CD4-positive, alpha-beta T cell treated with Interleukin-6 at 100 ng/mL for 8 hours (primary cell): Measurements from ENCODE around the gene TMEM98.
"Not testable (repeated sequence)": the region's sequence is repeated elsewhere in the genome, so short reads cannot be mapped to it uniquely, and the experiment has no call there.

Experiments
- DNase-seq: peaks from one replicate; pipeline ENCODE4 v3.0.0-alpha.2; 2020; ENCODE audit warnings: mixed read lengths, low spot score

Gene TMEM98

DNA sequence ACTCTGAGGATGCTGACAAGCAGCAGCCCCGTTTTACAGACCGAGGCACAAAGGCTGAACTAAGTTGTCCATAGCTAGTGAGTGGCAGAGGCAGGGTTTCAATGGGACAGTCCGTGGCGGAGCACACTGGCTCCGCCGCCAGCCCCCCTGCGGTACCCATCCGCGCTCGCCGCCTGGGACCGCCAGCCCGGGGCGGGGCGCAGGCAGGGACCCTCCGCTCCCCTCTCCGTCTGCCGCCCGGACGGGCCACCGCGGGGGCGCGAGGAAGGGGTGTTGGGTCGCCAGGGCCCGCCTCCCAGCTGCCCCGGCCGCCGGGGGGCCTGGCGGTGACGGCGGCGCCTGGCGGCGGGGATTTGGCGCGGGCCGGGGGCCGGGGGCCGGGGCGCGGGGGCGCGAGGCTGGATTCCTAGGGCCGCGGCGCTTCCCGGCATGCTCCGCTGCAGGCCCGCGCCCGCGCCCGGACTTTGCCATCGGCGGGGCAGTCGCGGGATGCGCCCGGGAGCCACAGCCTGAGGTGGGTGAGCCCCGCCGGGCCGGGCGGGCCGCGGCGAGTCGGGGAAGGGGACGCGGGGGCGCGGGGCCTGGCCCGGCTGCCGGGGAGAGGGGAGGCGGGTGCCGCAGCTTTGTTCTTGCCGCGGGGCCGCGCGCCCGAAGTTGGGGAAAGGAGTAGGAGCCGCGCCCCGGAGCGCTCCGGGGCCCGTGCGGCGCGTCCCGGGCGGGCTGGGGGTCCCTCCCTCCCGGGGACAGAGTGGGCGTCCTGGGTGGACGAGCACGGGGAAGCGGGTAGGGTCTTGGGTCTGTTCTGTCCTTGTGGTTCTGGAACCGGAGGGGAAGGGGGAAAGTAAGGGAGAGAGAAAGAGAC is at the start of gene TMEM98:
TSS of gene TMEM98 (plus strand) at position 430 of the 862 bp plus-strand sequence. CDS start 3,376 bp downstream, outside the sequence.
- DNase-seq = no peak

GRCh38 chr17:32878211-32878610 is 49.7 kb upstream of the TMEM98 start:
- DNase-seq = no peak

- no peak for DNase-seq
Measured at GRCh38 chr17:32879134-32879533, 48.8 kb upstream of the TMEM98 start.

DNA sequence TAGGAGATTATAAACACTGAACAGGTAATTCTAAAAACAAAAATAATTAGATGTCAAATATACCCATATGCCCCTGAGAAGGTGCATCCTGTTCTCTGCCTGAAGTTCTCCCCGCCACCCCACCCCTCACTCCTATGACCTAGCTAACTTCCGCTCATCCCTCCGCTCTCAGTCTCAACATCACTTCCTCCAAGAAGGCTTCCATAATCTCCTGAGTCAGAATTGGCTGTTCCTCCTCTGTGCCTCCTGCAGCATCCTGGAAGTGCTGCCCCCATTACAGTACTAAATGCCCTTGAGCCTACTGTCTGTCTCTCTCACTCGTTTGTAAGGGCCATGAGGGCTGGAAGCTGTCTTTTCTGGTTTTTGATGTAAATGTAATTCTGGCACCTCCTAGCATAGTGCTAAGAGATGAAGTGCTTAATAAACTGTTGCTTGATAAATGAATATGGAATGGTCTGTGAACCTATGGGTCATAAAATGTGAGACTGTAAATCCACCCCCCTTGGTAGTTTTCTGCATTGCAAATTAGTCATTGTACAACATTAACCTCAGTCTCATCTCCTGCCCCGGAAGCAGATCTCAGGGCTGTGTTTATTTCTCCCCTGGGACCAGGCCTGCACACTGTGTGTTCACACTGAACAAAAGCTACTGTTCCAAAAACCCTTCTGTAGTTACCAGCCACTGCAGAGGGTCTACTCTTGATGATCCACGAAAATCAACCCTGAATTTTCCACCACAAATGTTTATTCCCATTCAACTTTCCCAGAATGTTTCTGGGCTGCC is 47.1 kb upstream of the TMEM98 start:
- DNase-seq = no peak

- DNase-seq = no peak
Measured at GRCh38 chr17:32882029-32882428, 45.9 kb upstream of the TMEM98 start.

DNA sequence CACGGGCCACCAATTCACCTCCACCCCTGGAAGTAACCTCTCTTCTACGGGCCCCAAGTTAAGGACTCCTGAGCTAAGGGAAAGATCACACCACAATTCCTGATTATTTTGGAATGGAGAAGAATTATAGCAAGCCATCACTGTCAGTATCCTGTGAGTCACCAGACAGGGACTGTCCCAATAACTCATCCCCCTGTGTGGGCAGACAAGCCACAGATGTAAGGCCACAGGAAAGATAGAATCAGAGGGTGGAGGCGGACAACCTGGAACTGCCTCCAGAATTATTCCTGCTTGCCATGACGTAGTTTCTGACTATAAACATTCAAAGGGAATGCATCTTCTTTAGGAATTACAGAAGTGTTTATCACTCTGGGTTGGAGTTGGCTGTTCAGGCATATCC is 45.2 kb upstream of the TMEM98 start:
- no peak for DNase-seq

- DNase-seq = not testable (repeated sequence)
Measured at GRCh38 chr17:32886951-32887350, 41.0 kb upstream of the TMEM98 start.

- not testable (repeated sequence) for DNase-seq
Measured at GRCh38 chr17:32887410-32887809, 40.5 kb upstream of the TMEM98 start.

DNA sequence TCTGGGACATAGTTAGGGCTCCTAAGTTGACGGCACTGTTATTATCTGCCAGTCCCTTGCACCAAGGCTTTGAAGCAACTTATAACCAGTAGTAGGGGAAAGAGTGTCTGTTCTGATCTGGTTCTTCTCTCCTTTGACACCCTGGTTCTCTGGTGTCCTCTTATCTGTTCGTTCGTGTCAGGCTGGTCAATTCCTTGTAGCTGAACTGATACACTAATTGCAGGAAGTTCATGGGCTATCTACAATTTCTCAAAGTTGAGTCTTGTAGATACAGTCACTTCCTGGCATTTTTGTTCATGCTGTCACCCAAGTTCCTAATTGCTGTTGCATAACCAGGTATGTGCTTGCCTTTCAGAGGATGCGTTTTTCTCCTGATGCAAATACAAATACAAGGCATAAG is 33.7 kb upstream of the TMEM98 start:
- DNase-seq = no peak

DNA sequence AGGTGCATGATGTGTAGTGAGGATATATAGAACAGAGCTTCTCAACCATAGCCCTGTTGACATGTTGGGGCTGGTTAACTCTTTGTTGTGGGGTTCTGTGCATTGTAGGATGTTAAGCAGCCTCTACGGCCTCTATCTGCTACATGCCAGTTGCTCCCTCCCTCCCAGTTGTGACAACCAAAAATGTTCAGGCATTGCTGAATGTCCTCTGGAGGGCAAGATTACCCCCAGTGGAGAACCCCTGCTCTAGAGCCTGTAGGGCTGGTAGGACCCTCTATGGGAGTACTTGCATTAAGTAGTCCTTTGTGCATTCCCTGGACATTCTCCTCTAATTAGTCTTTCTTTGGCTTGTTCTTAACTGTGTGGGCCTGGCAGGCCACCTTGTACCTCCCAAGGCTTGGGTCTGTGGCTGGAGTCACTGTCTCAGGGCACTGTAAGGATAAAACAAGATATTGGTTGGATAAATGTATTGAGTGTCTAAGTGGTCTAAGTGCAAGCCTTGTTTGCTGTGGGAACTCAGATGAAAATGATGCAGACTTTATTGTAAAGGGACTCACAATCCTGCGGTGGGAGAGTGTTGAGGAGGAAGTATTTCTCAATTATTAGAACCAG is 31.2 kb upstream of the TMEM98 start:
- no peak for DNase-seq

- DNase-seq = no peak
Measured at GRCh38 chr17:32899236-32900013, 28.5 kb upstream of the TMEM98 start.

DNA sequence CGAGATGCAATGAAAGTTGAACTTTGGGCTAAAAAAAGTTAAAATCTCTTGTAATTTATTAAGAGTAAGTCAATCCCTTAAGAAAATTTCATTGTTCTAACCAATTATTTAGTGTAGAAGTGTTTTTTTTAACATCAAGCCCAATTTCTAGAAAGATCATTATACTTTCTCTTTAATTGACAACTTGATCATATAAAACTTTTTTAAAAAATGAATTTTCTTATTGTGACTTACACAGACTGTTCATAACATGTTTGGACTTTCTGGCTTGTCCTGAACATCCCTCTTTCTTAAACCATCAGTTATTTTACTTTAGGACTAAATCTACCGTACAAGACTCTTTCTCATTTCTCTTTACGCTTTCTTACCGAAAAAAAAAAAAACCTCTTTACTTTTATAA is 26.2 kb upstream of the TMEM98 start:
- no peak for DNase-seq

DNA sequence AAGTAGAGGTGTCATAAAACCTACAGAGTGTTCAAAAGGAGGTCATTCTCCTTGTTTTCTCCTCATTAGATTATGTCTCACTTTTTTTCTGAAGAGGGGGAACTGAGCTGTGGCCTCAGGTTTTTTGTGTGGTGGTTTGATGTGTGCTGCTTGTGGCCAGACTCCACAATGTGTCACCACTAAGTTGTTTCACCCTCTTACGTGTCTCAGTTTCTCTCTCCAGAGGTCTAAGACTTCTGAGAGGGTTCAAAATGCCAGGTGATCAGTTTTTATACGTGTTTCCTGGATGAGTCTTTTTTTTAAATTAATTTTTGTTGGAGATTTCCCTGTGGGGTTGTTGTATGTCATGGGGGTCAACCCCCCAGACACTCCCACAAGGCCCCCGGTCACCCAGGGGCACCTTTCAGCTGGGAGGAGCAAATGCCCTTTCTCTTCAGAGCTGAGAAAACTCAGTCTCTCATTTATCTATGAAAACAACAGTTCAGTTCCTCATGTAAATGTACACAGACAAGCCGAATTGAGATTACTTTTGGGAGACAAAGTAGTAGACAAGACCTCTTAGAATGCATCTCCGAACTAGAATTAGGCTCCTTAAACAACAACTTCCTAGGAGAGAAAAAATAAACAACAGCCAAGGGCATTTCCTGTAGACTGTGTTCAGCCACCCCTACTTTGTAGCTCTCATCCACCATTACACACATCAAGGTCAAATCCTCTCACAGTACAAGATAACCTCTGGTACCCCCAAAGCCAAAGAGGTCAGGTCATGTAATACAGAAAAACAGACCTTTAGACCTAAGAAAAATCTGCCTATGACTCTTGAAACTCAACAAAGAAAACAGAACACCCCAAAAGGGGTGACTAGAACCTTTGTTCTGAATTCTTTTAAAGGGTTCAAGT is 23.9 kb upstream of the TMEM98 start:
- DNase-seq = no peak

GRCh38 chr17:32904891-32905290 is 23.1 kb upstream of the TMEM98 start:
- DNase-seq = no peak

- no peak for DNase-seq
Measured at GRCh38 chr17:32907583-32907982, 20.4 kb upstream of the TMEM98 start.

DNA sequence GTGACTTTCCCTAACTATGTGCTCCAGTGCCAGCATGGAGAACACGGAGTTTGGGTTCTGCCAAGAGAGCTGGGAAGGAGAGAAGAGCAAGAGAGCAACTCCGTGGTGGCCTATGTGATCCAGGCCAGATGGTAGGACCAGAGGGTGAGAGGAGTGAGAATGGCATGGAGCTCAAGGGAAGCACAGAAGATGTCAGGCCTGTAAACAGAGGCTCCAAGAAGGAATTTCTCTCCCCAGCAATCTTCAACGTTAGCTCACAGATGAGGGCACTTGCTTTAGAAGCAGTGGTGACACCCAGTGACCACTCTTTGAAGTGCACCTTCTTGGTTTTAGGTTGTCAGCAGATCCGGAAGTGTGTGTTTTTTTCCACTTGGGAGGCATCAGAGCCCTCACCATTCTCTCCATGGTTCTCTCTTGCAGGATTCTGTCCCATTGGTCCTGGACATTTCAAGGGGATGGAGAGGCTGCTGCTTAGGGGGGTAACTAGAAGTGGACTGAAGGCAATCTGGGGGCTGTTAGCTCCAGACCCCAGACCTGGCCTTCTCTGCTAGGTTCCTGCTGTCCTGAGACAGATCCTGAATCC is 18.1 kb upstream of the TMEM98 start:
- peak; percentile 26 for DNase-seq

DNA sequence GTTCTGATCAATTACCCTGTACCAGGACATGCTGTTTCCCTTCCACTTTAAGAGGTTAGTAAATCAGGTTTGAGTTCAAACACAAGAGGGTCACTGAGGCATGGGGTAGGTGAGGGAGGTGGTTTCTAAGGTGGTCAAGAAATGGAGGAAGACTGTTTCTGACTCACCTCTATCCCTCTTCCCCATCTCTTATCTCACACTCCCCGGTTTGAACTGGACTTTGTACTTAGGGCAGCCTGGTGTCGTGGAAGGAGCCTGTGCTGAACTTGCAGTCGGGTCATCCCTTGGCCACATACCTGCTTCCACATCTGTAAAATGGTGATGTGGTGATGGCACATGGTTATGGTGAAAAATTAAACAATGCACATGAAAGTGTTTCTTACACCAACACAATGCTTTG is 17.2 kb upstream of the TMEM98 start:
- no peak for DNase-seq

- DNase-seq = no peak
Measured at GRCh38 chr17:32912218-32912897, 15.6 kb upstream of the TMEM98 start.

DNA sequence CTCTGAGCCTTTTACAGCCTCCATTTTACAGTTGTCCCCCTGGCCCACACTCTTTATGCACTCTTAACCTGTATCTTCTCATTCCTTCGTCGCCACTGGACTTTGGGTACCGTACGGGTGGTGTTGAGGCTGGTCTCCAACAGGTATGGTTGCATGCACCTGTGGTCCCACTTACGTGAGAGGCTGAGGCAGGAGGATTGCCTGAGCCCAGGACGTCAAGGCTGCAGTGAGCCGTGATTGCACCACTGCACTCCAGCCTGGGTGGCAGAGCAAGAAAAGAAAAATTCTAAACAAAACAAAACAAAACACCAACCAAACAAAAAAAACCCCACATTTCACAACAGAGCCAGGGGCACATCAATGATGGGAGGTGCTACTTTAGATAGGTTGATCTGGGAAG is 14.4 kb upstream of the TMEM98 start:
- no peak for DNase-seq

DNA sequence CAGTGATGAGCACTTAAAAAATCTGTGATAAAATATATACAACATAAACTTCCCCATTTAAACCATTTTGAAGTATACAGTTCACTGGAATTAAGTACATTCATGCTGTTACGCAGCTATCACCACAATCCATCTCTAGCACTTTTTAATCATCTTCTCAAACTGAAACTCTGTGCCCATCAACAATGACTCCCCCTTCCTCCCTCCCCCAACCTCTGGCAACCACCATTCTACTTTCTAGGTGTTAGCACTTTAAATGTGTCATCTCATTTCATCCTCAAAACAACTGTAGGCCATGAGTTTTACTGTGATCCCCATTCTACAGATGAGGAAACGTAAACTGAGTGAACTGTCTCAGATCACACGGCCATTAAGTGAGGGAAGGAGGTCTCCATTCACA is 13.8 kb upstream of the TMEM98 start:
- no peak for DNase-seq
